SK-N-SH treated with all-trans-retinoic acid at 6 μM for 48 hours (cell line): ENCODE results near the gene FGFRL1.

ENCODE experiments used
- CREB5 ChIP-seq: fragments of 250-450 bp; sonication (Bioruptor Pico); IDR thresholded peaks from 2 replicates; pipeline ENCODE4 v1.5.1; 2020; ENCODE audit warnings: low read depth, mild to moderate bottlenecking, moderate library complexity
- CSDC2 ChIP-seq: fragments of 250-450 bp; sonication (Bioruptor Pico); IDR thresholded peaks from 2 replicates; pipeline ENCODE4 v1.5.0; 2020; ENCODE audit warnings: mild to moderate bottlenecking, moderate library complexity
- OSR1 ChIP-seq: fragments of 250-450 bp; sonication (Bioruptor Pico); IDR thresholded peaks from 2 replicates; pipeline ENCODE4 v1.8.0; 2022; ENCODE audit warnings: moderate library complexity, mild to moderate bottlenecking, inconsistent platforms
- PATZ1 ChIP-seq: fragments of 250-450 bp; sonication (Bioruptor Pico); IDR thresholded peaks from 2 replicates; pipeline ENCODE4 v1.8.0; 2020; ENCODE audit warnings: mild to moderate bottlenecking, moderate library complexity, borderline replicate concordance
- POU6F1 ChIP-seq: fragments of 250-450 bp; sonication (Bioruptor Pico); IDR thresholded peaks from 2 replicates; pipeline ENCODE4 v1.8.0; 2021; ENCODE audit warnings: low read depth, mild to moderate bottlenecking, moderate library complexity, borderline replicate concordance
- RARB ChIP-seq: fragments of 250-450 bp; sonication (Bioruptor Pico); IDR thresholded peaks from 2 replicates; pipeline ENCODE4 v1.8.0; 2021; ENCODE audit warnings: mild to moderate bottlenecking, moderate library complexity
- TCF4 ChIP-seq: fragments of 250-450 bp; sonication (Bioruptor Pico); IDR thresholded peaks from 2 replicates; pipeline ENCODE4 v1.8.0; 2021; ENCODE audit warnings: mild to moderate bottlenecking, moderate library complexity, borderline replicate concordance
- TOX ChIP-seq: fragments of 250-450 bp; sonication (Bioruptor Pico); IDR thresholded peaks from 2 replicates; pipeline ENCODE4 v1.8.0; 2021; ENCODE audit warnings: mild to moderate bottlenecking, moderate library complexity, borderline replicate concordance
- TSHZ2 ChIP-seq: fragments of 250-450 bp; sonication (Bioruptor Pico); IDR thresholded peaks from 2 replicates; pipeline ENCODE4 v1.5.0; 2020; ENCODE audit warnings: mild to moderate bottlenecking, moderate library complexity
- ZFP3 ChIP-seq: fragments of 250-450 bp; sonication (Bioruptor Pico); IDR thresholded peaks from 2 replicates; pipeline ENCODE4 v1.5.0; 2020; ENCODE audit warnings: mild to moderate bottlenecking, moderate library complexity
- ZFP30 ChIP-seq: fragments of 450-650 bp; formaldehyde crosslinking; IDR thresholded peaks from 2 replicates; pipeline ENCODE4 v1.5.0; 2022; ENCODE audit warnings: mild to moderate bottlenecking, moderate library complexity
- ZNF565 ChIP-seq: fragments of 450-650 bp; formaldehyde crosslinking; conservative IDR thresholded peaks from 2 replicates; pipeline ENCODE4 v1.5.0; 2020; ENCODE audit warnings: low read depth, mild to moderate bottlenecking, moderate library complexity
- ZNF70 ChIP-seq: fragments of 450-650 bp; formaldehyde crosslinking; IDR thresholded peaks from 2 replicates; pipeline ENCODE4 v1.5.0; 2020; ENCODE audit warnings: mild to moderate bottlenecking, moderate library complexity
- ZNF8 ChIP-seq: fragments of 450-650 bp; formaldehyde crosslinking; IDR thresholded peaks from 2 replicates; pipeline ENCODE4 v1.5.0; 2020; ENCODE audit warnings: mild to moderate bottlenecking, moderate library complexity

- TF ChIP-seq ZNF70 (CRISPR knock-in tag) (no peak), ZNF8 (no peak), TOX (CRISPR knock-in tag) (no peak), TSHZ2 (CRISPR knock-in tag) (no peak), PATZ1 (CRISPR knock-in tag) (no peak), TCF4 (CRISPR knock-in tag) (no peak), CREB5 (no peak), ZFP3 (CRISPR knock-in tag) (no peak), OSR1 (CRISPR knock-in tag) (no peak), CSDC2 (CRISPR knock-in tag) (no peak), POU6F1 (CRISPR knock-in tag) (no peak), ZFP30 (CRISPR knock-in tag) (no peak), RARB (CRISPR knock-in tag) (no peak), ZNF565 (no peak)
Observed at GRCh38 chr4:1008840-1009541, 2.4 kb upstream of the FGFRL1 start.
